Esophagus squamous epithelium (tissue), 5 donors: ENCODE measurements around the gene TMEM120B. TPM values are rescaled to one million over a fixed set of nuclear protein-coding genes. Genes with fewer than 3 reads are reported as not detected.

Experiments
- DNase-seq: peaks from one replicate; lab custom pipeline; 2025; lab: John Stamatoyannopoulos, UW
- H3K27ac ChIP-seq, 4 donors: fragments of 200-600 bp; sonication (generic); one replicate each; pipeline ENCODE4 v1.5.1; 2016 to 2019; ENCODE audit warnings: mild to moderate bottlenecking in 1 of 4
- H3K27me3 ChIP-seq, 4 donors: fragments of 200-600 bp; sonication (generic); 1 replicate in 3 of 4; 2 replicates in 1 of 4; pipeline versions ENCODE4 v1.5.1 to v1.6.0; 2017 to 2021; ENCODE audit warnings: antibody characterized with exemption in 1 of 4
- H3K36me3 ChIP-seq, 3 donors: fragments of 200-600 bp; sonication (generic); one replicate each; pipeline ENCODE4 v1.5.1; 2016 to 2019
- H3K4me1 ChIP-seq, 3 donors: fragments of 200-600 bp; sonication (generic); one replicate each; pipeline ENCODE4 v1.5.1; 2017 to 2019
- H3K4me3 ChIP-seq, 4 donors: fragments of 200-600 bp; sonication (generic); 1 replicate in 3 of 4; 2 replicates in 1 of 4; pipeline ENCODE4 v1.5.1; 2016 to 2019; ENCODE audit warnings: mild to moderate bottlenecking in 2 of 4, moderate library complexity in 1 of 4
- H3K9me3 ChIP-seq, 3 donors: fragments of 200-600 bp; sonication (generic); one replicate each; pipeline ENCODE4 v1.5.1; 2016 to 2019
- CTCF ChIP-seq, 6 experiments: fragments of 450-650 bp in 4 of 6; fragments of 200-600 bp in 2 of 6; sonication (generic) in 2 of 6; IDR thresholded peaks; one replicate each; pipeline ENCODE4 v1.5.1; 2016 to 2019; ENCODE audit warnings: antibody characterized with exemption in 6 of 6, mild to moderate bottlenecking in 4 of 6, moderate library complexity in 4 of 6
- POLR2A ChIP-seq, 4 donors: fragments of 450-650 bp; IDR thresholded peaks; one replicate each; pipeline ENCODE4 v1.6.1; 2017; ENCODE audit warnings: antibody characterized with exemption in 4 of 4, mild to moderate bottlenecking in 4 of 4, moderate library complexity in 3 of 4
- WGBS, 2 donors: methylation state at CpG; one replicate each; pipeline ENCODE4 v1.1.5; 2018; 5-methylcytosine and 5-hydroxymethylcytosine counted together
- intact Hi-C: fragments of 100-400 bp; cut with DNase I; formaldehyde crosslinking; loops from one replicate; pipeline ENCODE4 v1.15.0; 2022
- total RNA-seq, 4 donors: library from RNA; depleted of rRNA; stranded (reverse); fragments of >200 nt; gene quantifications; one replicate each; pipeline ENCODE4 v1.1.0, GENCODE V29; 2016
- donor health status: DM: yes; HTN: yes; CAD: no.

Gene TMEM120B
- total RNA-seq, 4 donors from 2014 or later, result 2.7 to 5.2 (median 4.5) TPM

- Histone ChIP-seq H3K27me3 (no peaks in the 10 kb centered on the region), H3K36me3 (peaks cover 0 to 24% (median 0%) of the 10 kb centered on the region in 3 donors), H3K4me1 (peaks cover 17 to 40% (median 22%) of the 10 kb centered on the region in 3 donors), H3K4me3 (no peak overlapping the region), H3K27ac (no peak overlapping the region), H3K9me3 (no peaks in the 10 kb centered on the region)
- no peak for TF ChIP-seq POLR2A (IDR thresholded peaks at IDR 0.05)
- no peak for TF ChIP-seq CTCF (IDR thresholded peaks at IDR 0.05)
- DNase-seq, result no peak
- 71% methylated on average over 10 to 11 of the region's 17 CpGs for WGBS, 2 donors
- intact Hi-C loops, result no loop called here
Observed at GRCh38 chr12:121778567-121779421, 66.2 kb downstream of the TMEM120B start.

DNA sequence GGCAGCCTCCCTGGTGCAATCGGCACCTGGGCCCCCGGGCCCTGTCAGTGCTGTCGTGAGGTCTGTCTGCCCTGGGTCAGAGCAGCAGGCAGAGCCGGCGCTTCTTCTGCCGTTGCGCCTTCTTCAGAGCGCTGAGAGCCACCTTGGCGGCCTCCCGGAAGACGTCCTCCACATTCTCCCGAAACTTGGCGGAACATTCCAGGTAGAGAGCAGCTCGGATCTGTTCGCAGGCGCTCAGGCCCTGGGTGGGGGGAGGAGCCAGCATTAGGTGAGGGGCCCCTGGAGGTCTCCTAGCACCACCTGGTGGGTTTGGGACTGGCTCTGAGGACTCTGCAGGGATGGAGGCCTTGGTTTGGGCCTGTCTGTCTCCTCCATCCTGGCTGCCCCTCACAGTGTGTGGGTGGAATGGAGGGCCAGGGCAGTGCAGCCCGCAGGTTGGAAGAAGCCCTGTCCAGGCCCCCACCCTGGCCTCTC lies 66.9 kb downstream of the TMEM120B start:
- intact Hi-C loops, result no loop called here
- H3K27ac ChIP-seq, result no peak overlapping the region
- 80 to 90% methylated on average over 1 to 2 of the region's 17 CpGs for WGBS, 2 donors
- H3K4me1 ChIP-seq, result peaks cover 17 to 47% (median 28%) of the 10 kb centered on the region in 3 donors
- TF ChIP-seq POLR2A (IDR thresholded peaks at IDR 0.05), result no peak
- no peak for TF ChIP-seq CTCF (IDR thresholded peaks at IDR 0.05)
- H3K4me3 ChIP-seq, result no peak overlapping the region
- H3K9me3 ChIP-seq, result no peaks in the 10 kb centered on the region
- no peak for DNase-seq
- no peaks in the 10 kb centered on the region for H3K27me3 ChIP-seq
- peaks cover 0 to 24% (median 0%) of the 10 kb centered on the region in 3 donors for H3K36me3 ChIP-seq

- 91% methylated on average over 6 of the region's 11 CpGs; no CpG with 5 or more reads in 1 of the 2 donors for WGBS, 2 donors
- Histone ChIP-seq H3K9me3 (no peaks in the 10 kb centered on the region), H3K4me3 (no peak overlapping the region), H3K36me3 (peaks cover 0 to 24% (median 0%) of the 10 kb centered on the region in 3 donors), H3K27ac (no peak overlapping the region), H3K27me3 (no peaks in the 10 kb centered on the region), H3K4me1 (peaks cover 17 to 57% (median 33%) of the 10 kb centered on the region in 3 donors)
- no peak for DNase-seq
- no peak for TF ChIP-seq CTCF (IDR thresholded peaks at IDR 0.05)
- no peak for TF ChIP-seq POLR2A (IDR thresholded peaks at IDR 0.05)
- intact Hi-C loops, result no loop called here
Observed at GRCh38 chr12:121780429-121780828, 67.9 kb downstream of the TMEM120B start.

DNA sequence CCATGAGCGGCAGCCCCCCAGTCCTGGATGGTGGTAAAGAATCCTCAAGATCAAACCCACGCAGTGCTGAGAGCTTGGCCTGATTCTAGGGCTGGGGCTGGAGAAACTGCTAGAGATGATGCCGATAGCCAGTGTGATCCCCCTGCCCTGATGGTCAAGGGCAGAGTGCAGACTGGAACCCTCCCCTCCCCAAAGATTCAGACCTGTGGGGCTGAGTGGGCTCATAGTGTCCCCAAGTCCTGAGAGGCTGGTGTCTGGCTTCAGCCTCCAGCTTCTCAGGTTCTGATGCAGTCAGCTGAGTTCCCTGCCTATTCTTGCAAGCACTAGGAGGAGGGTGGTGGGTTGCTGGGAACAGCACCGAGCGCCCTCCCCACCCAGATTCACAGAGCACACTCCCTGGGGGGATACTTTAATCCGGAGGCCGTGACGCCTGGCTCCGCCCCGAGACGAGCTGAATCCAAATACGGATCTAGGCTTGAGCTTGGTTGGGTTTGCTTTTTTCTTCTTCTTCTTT lies 69.0 kb downstream of the TMEM120B start:
- TF ChIP-seq CTCF (IDR thresholded peaks at IDR 0.05), result no peak
- no peak for TF ChIP-seq POLR2A (IDR thresholded peaks at IDR 0.05)
- Histone ChIP-seq H3K4me1 (peaks cover 14 to 57% (median 39%) of the 10 kb centered on the region in 3 donors), H3K9me3 (no peaks in the 10 kb centered on the region), H3K36me3 (peaks cover 0 to 24% (median 0%) of the 10 kb centered on the region in 3 donors), H3K27me3 (no peaks in the 10 kb centered on the region), H3K27ac (peak overlapping the region; percentile 21 to 77 (median 76)), H3K4me3 (peak overlapping the region in 1 of 4 donors; percentile 34)
- intact Hi-C loops, result no loop called here
- no peak for DNase-seq
- WGBS, 2 donors, result 19 to 26% methylated on average over 9 to 12 of the region's 12 CpGs
